RKO (cell line): ENCODE measurements around the gene DSN1.
A peak's percentile ranks its signal among the peaks of the same experiment; 100 is the strongest.
"Not testable (repeated sequence)": the region's sequence is repeated elsewhere in the genome, so short reads cannot be mapped to it uniquely, and the experiment has no call there.

ENCODE experiments used
- DNase-seq: peaks from one replicate; pipeline ENCODE4 v3.0.0-alpha.2; 2016; ENCODE audit warnings: low spot score

Gene DSN1, protein sequence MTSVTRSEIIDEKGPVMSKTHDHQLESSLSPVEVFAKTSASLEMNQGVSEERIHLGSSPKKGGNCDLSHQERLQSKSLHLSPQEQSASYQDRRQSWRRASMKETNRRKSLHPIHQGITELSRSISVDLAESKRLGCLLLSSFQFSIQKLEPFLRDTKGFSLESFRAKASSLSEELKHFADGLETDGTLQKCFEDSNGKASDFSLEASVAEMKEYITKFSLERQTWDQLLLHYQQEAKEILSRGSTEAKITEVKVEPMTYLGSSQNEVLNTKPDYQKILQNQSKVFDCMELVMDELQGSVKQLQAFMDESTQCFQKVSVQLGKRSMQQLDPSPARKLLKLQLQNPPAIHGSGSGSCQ

DNA sequence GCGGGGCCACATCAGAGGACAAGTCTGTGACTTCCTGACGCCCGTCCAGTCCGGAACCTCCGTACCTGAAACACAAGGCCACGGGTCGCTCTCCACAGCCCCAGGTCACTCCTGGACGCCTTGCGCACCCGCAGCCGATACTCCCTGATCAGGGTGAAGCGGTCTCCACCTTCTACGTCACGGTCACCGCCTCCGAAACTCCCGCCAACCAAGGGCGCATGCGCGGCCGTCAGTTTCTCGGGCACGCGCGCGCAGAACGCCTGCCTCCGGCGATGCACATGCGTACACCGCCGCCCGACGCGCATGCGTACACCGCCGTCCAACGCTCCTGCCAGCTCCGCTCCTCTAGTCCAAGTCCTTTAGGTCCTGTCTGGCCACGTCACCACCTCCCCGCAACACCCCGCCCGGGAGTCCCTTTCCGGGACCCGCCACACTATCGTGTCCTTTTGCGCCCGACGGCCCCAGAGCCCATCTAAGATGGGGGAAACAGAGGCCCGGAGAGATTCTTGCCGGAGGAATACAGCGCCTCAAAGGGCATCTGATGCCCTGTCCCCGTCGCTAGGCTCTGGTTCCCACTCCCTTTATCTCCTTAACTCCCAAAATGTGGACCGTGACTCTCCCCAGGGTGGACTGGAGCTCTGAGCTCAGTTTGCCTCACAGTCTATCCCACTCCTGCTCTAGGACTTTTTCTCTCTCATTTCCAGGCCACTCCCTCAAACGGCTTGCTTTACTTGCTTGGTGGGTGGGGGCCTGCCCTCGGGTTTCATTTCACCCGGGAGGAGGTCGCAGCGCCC lies at the start of gene DSN1:
TSS of gene DSN1 (minus strand) at position 167 of the 794 bp plus-strand sequence. CDS start 2,305 bp downstream, outside the sequence.
- peak; percentile 98 for DNase-seq

DNA sequence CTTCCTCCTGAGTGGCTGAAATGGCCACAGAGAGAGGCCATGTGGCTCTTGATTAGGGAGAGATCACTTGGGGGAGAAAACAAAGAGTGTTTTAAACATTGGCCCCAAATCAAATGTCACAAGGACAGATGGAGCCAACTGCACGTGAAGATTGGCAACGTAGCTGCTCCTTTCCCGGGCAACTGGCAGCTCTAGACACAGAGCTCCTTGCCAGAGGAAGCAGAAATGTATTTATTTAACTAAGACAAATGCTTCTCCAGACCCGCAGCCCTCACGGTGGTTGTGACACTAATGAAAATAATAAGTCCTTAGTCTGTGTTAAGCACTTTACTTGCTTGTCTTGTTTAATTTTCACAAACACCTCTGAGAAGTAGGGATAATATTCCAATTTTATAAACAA lies 49.6 kb upstream of the DSN1 start:
- DNase-seq = no peak

DNA sequence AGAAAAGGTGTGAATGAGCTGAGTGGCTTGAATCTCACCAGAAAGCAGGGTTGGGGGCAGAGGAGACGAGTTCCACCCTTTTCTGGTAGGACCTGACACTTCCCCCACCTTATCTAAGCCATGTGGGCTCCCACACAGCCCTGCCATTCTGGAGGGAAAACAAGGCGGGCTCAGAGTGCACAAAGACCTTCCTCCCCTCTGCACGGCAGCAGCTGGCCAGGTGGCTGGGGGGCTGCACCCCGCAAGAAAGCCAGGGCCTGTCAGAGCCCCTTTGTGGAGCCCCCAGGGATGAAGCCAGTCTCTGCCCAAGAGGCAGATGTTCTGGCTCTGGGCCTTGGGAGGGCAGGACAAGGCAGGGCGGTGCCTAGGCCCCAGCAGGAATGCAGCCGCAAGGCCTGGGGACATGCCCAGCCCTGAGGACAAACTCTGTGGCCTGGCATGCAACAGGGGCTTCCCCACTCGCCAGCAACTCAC lies 48.4 kb upstream of the DSN1 start:
- DNase-seq = no peak

DNA sequence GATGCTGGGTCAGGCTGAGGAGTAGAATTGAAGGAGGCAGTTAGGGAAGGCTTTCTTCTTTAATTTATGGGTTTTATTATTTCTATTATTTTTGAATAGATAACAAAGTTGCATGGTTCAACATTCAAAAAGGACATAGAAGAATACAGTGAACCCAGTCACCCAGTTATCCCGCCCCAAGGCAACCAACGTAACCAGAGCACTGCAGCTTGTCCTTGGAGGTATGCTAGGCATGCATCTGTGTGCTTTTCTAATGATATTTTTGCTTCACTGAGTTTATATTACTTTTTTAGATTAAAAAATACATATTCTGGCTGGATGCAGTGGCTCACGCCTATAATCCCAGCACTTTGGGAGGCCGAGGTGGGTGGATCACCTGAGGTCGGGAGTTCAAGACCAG lies 47.4 kb upstream of the DSN1 start:
- no peak for DNase-seq

DNA sequence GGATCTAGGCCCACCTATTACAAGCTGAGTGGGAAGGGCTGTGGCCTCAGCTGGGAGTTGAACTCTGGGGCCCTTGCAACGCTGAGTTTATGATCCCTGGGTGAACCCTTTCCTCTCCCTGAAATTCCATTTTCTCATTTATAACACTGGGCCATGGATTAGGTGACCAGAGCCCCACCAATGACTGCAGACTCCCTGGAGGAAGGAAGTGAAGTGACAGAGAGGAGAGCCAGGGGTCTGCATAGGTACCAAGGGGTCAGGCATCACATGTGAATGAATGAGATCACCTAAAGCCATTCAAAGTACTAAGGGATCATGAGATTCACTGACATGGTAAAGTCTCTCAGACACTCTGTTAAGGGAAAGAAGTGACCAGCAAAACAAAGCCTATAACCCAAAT lies 46.5 kb upstream of the DSN1 start:
- DNase-seq = no peak

DNA sequence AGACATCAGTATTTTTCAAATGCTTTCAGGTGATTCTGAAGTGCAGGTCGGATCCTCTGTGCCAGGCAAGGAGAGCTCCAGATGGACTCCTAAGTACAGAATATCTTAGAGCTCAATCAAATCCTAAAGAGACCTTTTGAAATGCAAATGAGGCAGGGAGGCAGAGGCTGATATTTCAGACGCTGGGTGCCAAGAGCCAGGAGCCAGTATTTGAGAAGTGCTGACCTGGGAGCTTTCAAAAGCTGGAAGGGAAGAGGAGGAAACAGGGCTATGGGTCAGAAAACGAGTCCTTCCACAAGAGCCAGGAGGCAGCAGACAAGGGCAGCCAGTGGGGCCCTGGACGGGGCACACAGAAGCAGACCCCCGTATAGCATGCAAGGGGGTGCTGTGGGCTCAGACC lies 46.1 kb upstream of the DSN1 start:
- DNase-seq = no peak

DNA sequence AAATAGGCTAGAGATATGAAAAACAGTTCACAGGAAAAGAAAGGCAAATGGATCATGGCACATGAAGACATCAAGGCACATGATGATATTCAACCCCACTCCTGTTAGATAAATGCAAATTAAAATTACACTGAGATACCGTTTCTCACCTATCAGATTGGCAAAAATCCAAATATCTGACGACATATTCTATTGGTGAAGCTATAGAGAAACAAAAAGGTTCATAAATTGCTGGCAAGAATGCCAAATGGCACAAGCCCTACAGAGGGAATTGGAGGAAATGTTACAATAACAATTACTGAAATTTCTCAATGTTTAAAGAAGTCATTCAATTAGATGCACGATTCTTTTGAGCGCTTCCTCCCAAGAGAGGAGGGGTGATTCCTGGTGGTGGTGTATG lies 45.3 kb upstream of the DSN1 start:
- no peak for DNase-seq

DNA sequence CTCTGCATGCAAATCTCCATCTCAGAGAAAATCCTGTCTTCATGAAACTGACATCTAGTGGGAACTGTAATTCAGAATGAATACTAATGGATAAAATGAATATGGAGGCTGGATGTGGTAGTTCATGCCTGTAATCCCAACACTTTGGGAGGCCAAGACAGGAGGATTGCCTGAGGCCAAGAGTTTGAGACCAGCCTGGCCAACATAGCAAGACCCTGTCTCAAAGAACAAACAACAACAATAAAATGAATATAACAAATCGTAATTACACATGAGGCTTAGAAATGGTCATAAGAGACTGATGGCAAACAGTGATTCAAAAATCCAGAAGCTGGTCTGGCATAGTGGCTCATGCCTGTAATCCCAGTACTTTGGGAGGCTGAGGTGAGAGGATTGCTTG lies 44.6 kb upstream of the DSN1 start:
- no peak for DNase-seq

DNA sequence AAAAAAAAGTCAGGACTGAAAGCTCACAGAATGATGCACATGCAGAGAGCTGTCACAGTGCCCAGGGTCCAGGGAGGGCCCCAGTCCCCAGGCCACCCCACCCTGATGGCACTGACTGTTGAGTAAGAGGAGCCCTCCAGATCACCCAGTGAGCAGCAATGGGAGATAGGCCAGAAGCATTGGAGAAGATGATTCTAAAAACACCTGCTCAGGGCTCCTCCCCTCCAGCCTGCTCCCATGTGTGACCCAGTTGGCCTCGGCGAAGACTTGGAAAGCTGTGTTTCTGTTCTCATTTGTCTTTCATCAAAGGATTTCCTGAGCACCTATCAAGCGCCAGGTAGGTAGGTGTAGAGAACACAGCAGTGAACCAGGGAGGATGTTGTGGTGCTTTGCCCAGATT lies 43.9 kb upstream of the DSN1 start:
- no peak for DNase-seq

DNA sequence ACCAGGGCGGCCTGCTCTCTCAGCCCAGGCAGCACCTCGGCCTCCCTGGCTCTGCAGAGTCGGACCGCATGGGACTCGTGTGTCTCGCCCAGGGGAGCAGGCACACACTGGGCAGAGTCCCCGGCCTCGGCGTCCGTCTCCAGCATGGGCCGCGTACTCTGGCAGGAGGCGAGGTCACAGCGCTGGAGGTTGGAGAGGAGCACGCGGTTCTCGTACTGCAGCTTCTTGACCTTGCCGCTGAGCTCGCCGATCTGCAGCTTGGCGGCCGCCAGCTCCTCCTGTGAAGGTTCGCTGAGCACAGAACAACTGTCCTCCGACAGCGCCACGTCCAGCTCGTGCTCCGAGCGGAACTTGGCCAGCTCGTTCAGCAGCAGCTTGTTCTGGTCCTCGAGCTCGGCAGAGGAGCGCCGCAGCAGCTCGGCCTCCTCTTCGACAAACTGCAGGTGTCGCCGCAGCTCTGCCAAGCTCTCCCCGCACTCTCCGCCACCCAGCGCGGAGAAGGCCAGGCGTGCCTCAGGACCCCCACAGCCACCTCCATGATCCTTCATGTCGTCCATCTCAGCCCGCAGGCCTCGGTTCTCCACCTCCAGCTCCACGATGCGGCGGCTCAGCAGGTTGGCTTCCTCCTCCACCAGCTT lies 42.0 kb upstream of the DSN1 start:
- DNase-seq = no peak

DNA sequence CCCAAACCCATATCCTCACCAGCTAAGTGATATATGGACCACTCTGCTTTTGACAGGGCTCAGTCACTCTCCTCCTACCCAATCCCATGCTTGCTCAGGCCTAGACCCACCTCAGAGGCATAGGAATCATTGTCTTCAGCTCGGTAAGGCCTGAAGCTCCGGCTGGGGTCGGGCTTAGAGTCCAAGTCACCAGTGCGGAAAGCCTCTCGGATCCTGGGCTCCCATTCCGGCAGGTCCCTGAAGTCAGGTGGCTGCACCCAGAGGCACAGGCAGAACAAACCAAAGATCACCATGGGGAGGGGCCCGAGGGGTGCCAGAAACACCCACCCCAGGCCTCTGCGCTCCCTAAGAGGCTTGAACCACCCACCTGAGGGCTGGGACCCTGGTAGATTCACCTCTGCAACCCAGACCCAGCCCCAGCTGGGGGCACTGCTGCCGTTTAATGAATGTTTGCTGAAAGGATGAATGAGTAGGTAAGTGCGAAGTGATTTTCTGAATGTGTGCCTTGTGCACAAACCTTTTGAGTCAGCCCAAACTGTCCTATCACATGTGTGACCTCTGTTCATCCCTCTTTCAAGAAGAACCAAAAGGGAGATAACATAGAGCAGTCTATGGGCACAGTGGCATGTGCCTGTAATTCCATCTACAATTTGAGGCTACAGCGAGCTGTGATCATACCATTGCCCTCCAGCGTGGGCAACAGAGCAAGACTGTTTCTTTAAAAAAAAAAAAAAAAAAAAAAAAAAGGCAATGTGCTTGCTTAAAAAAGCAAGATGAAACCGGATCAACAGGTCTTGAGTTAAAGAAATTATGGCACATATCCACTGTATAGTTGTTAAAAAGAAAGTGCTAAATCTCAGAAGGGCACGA lies 39.3 kb upstream of the DSN1 start:
- DNase-seq = no peak

DNA sequence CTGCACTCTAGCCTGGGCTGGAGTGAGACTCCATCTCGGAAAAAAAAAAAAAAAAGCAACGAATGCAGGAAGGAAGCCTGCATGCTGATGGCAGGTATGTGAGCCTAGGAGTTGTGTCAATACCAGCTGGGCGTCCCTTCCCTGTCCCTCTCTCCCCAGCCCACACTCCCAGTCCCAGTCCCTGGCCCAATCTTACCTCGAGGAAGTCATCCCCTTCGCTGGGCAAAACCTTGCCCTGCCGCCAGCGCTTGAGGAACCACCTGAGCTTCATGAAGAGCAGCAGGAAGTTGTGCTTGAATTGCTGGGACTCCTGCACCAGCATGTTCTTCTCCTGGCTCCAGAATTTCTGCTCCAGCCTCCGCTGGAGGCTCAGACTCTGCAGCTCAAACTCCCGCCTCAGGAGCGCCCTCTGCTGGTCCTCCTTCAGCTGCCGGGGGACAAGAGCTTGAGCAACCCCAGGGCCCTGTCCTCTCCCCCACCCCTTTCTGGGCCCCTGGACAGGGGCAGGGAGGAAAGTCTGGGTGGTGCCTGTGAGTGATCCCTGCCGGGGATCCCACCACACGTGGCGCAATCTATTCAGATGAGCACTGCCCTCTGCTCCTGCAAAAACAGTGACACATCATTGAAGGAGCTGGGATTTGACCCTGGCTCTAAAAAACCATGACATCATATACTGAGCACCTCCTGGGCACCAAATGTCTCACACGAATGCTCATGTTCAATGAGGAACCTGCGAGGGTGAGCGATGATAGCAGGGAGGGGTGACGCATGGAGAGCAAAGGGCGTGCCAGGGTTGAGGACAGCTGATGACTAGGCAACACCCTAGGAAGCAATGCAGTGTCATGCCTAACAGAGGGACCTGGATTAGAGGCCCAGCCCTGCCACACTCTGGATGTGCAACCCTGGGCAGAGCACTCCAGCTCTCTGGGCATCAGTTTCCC lies 35.0 kb upstream of the DSN1 start:
- peak; percentile 82 for DNase-seq

DNA sequence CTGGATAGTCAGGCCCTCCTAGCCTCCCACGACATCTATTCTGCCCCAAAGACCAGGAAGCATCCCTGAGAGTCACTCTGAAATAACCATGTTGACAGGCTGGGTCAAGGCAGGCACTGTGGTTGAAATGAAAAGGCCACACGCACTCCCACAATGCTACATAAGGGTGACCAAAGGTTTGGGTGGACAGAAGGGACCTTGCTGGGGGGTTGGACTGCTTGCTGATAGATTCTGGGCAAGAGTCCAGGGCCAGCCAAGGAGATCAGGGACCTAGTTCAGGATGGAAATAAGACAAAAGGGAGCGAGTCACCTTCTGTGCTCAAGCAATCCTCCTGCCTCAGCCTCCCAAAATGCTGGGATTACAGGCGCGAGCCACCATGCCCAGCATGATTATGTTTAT lies 32.5 kb upstream of the DSN1 start:
- no peak for DNase-seq

DNA sequence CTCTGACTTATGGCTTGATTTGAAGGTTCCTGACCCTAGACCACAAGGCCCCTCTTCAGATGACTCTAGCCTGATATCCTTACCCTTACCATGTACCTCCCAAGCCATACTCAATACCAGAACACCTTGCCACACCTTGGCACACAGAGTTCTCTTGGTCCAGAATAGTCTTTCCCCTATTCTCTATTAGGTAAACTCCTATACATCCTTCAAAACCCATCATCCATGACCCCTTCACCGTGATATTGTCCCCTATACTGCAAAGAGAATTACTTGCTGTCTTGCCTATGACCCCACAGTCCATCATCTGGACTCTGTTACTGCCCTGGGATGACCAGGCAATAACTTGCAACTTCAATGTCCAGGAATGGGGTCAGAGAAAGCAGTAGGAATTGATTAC lies 31.8 kb upstream of the DSN1 start:
- no peak for DNase-seq

DNA sequence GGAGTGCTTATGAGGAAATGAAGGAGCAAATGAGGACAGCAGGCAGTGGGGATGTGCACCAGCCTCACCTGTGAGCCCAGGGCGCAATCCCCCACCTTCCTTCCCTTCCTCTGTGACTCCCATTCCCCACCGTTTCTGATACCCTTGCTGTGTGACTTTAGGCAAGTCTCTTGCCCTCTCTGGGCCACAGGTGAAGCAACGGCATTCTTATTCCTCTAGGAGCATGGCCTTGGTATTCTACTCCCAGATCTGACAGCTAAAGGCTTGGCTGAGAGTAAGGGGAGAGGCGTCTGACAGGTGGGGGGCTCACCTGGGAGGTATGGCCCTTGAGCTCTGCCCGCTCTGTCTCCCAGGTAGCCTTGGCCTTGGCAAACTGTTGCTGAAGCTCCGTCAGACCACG lies 30.9 kb upstream of the DSN1 start:
- no peak for DNase-seq

DNA sequence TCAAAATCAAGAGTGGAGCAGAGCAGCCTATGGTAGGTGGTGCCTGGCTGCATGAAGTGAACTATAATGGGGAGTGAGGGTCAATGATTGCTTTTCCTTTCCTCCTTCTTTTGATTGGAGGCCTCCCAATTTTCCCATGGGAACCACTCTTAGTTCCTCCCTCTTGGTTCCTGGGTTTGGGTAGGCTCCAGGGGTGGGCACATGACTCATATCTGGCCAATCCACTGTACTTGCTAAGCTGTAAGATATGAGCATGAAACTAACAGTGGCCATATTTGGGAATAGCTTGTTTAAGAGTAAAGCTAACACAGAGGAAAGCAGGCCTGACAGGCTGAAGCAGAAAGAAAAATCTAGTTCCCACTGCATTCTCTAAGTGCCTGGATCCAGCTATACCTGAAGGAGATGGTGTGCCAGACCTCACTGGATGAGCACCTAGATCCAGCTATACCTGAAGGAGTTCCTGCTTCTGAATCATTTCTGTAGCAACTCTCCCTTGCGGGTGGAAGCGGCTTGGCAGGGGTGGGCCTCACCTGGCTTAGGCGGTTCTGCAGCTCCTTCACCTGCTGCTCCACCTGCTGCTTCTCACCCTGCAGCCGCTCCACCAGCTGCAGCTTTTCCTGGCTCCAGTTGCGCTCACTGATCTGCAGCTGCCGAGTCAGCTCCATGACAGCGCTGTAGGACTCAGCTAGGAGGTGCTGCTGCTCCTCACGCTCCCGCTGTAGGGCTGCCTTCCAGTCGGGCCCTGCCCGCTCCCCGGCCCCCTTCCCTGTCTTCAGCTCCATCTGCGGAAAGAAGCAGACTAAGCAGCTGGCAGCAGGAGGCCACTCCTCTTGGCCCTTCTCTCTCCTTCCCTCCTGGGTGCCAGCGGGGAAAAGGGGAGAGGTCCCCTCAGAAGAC lies 29.0 kb upstream of the DSN1 start:
- peak; percentile 61 for DNase-seq

DNA sequence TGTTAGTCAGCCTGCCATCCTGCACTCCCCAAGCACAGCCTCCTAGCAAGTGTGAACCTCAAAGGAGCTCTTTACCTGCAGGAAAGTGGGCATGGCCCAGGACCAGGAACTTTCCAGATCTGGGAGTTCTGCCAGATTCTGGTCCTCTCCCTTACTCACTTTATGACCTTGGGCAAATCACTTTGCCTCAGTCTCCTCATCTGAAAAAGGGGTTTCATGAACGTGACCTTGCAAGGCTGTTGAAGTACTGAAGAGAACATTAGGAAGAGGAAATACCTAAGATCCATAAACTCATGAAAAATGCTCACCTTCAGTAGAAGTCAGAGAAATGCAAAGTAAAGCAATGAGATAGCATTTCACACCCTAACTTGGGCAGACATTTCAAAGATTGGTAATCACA lies 26.8 kb upstream of the DSN1 start:
- DNase-seq = no peak

DNA sequence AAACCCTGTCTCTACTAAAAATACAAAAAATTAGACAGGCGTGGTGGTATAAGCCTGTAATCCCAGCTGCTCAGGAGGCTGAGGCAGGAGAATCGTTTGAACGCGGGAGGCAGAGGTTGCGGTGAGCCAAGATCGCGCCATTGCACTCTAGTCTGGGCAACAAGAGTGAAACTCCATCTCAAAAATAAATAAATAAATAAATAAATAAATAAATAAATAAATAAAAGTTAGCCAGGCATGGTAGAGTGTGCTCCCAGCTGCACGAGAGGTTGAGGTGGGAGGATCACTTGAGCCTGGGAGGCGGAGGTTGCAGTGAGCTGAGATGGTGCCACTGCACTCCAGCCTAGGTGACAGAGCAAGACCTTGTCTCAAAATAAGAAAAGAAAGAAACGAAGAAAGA lies 25.8 kb upstream of the DSN1 start:
- DNase-seq = not testable (repeated sequence)

DNA sequence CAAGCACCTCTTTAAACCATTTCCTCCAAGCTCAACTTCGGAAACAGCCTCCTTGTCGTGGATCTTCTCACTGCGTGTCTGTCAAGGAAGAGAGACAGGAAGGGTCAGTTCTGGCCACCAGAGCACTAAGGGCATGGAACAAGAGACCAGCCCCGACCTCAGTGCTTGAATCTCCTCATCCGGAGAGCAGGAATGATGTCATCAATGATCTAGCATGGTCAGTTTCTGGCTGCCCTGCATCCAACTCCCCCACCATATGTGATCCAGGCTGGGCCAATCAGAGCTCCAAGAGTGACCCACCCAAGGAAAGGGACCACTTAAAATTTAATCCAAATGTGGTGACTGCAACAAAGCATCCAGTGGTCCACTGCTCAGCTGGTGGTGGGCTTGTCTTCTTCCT lies 23.3 kb upstream of the DSN1 start:
- no peak for DNase-seq

DNA sequence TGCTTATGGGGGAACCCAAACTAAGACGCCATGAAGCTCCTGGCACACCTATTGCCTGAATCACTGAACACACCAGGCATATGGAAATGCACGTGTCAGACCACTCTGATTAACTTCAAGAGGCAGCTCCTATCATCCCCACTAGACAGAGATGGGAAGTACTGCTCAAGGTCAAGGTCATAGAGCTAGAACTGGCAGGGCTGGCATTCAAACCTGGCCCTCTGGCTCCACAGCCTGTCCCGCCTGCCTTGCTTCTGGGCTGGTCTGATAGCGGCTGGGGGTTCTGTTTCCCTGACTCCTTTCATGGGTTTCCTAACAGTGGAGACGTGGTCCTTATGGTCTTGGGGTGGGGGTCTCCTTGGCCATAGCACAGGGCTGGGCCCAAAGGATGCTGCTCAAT lies 22.6 kb upstream of the DSN1 start:
- DNase-seq = no peak
